HepG2 (cell line): ENCODE results near the gene GRIK2. TPM values are rescaled to one million over a fixed set of nuclear protein-coding genes. Genes with fewer than 3 reads are reported as not detected.

ENCODE experiments used
- ATAC-seq: fragments of 200-7000 bp; cut with Tn5 transposase; 3 replicates; pipeline ENCODE4 v1.9.1; 2020; ENCODE audit warnings: mild to moderate bottlenecking, moderate library complexity
- BruUV-seq: library from RNA; stranded (reverse); fragments of 400-500 nt; replicated peaks from 2 replicates; lab custom pipeline; 2021; lab: Mats Ljungman, UMichigan
- CTCF ChIA-PET: fragments of 300-600 bp; formaldehyde crosslinking; extraction: SDS; loops from one replicate; lab custom pipeline; 2021; ENCODE audit warnings: low total read pairs, inconsistent platforms, low intra/inter-chr PET ratio; lab: Yijun Ruan, JAX
- POLR2A ChIA-PET: fragments of 350-600 bp; sonication (Branson Sonifier 250); formaldehyde crosslinking; loops from one replicate; lab custom pipeline; 2020; ENCODE audit warnings: antibody characterized with exemption, inconsistent platforms; lab: Yijun Ruan, JAX
- DNase-seq: peaks from one replicate; pipeline ENCODE4 v3.0.0-alpha.2; 2015; ENCODE audit warnings: low spot score
- FAIRE-seq: peaks from 3 replicates; lab custom pipeline; 2011; peaks lifted over from hg19 to GRCh38; lab: Jason Lieb, UNC
- H2AFZ ChIP-seq: one replicate; pipeline ENCODE4 v1.6.1; 2011; ENCODE audit warnings: low read length, inconsistent platforms
- H3K27ac ChIP-seq: fragments of 300-600 bp; 3 replicates; pipeline ENCODE4 v1.8.0; 2011; ENCODE audit warnings: mixed run types, mild to moderate bottlenecking, mixed read lengths, low read length, inconsistent platforms; ENCODE audit not compliant: insufficient read depth; ENCODE audit errors: extremely low read length
- H3K27me3 ChIP-seq, 2 experiments: fragments of 200-600 bp in 1 of 2; 2 replicates in 1 of 2; 3 replicates in 1 of 2; pipeline versions ENCODE4 v1.6.0 to v1.8.0; 2011; ENCODE audit warnings: low read length in 2 of 2, mild to moderate bottlenecking in 2 of 2, moderate library complexity in 2 of 2, inconsistent platforms in 1 of 2; ENCODE audit not compliant: insufficient read depth in 2 of 2, control insufficient read depth in 1 of 2
- H3K36me3 ChIP-seq, 2 experiments: fragments of 200-600 bp in 1 of 2; replicated peaks in 1 of 2; 2 replicates in 1 of 2; 3 replicates in 1 of 2; pipeline versions ENCODE4 v1.5.1 to v1.8.0; 2011; ENCODE audit warnings: low read length in 2 of 2, inconsistent platforms in 1 of 2; ENCODE audit not compliant: insufficient read depth in 2 of 2, control insufficient read depth in 1 of 2
- H3K4me1 ChIP-seq: 2 replicates; pipeline ENCODE4 v1.5.1; 2012; ENCODE audit warnings: low read length, inconsistent platforms; ENCODE audit not compliant: insufficient read depth
- H3K4me2 ChIP-seq: 2 replicates; pipeline ENCODE4 v1.6.0; 2011; ENCODE audit warnings: low read depth, low read length, inconsistent platforms
- H3K4me3 ChIP-seq, 3 experiments: fragments of 200-600 bp in 1 of 3; sonication (generic), shearing (Covaris generic) in 1 of 3; replicated peaks in 1 of 3; 2 replicates each; pipeline ENCODE4 v1.5.1; 2011 to 2016; ENCODE audit warnings: low read length in 3 of 3, inconsistent platforms in 2 of 3, low read depth in 2 of 3, mild to moderate bottlenecking in 2 of 3, control low read depth in 1 of 3, mixed read lengths in 1 of 3; ENCODE audit not compliant: insufficient read depth in 1 of 3
- H3K79me2 ChIP-seq: one replicate; pipeline ENCODE4 v1.6.1; 2011; ENCODE audit warnings: low read length, inconsistent platforms; ENCODE audit not compliant: insufficient read depth
- H3K9ac ChIP-seq: 2 replicates; pipeline ENCODE4 v1.6.0; 2011; ENCODE audit warnings: mild to moderate bottlenecking, low read depth, low read length, inconsistent platforms; ENCODE audit not compliant: insufficient read depth
- H3K9me3 ChIP-seq: 2 replicates; pipeline ENCODE4 v1.5.1; 2012; ENCODE audit warnings: mild to moderate bottlenecking, low read length
- H4K20me1 ChIP-seq: 2 replicates; pipeline ENCODE4 v1.6.0; 2011; ENCODE audit warnings: inconsistent platforms, mild to moderate bottlenecking, low read length, moderate library complexity; ENCODE audit not compliant: insufficient read depth
- CBX1 ChIP-seq: IDR thresholded peaks from one replicate; pipeline ENCODE4 v1.6.1; 2016; ENCODE audit warnings: antibody characterized with exemption, low read depth
- CHD2 ChIP-seq: IDR thresholded peaks from 2 replicates; pipeline ENCODE4 v1.6.1; 2011; ENCODE audit warnings: low read depth, low read length, improper control_type of control experiment
- E2F1 ChIP-seq: sonication (generic); formaldehyde crosslinking; IDR thresholded peaks from 2 replicates; pipeline ENCODE4 v1.5.0; 2020; ENCODE audit warnings: missing genetic modification reagents
- GATA4 ChIP-seq: sonication (generic); IDR thresholded peaks from 2 replicates; pipeline ENCODE4 v1.6.1; 2016; ENCODE audit warnings: antibody characterized with exemption, low read depth, borderline replicate concordance
- MYNN ChIP-seq: sonication (generic); formaldehyde crosslinking; IDR thresholded peaks from 2 replicates; pipeline ENCODE4 v1.4.0; 2020; ENCODE audit warnings: mild to moderate bottlenecking, low read depth, missing genetic modification reagents
- PRPF4 ChIP-seq: fragments of 200-400 bp; formaldehyde crosslinking; IDR thresholded peaks from 2 replicates; pipeline ENCODE4 v1.6.1; 2016; ENCODE audit warnings: low read length, low read depth; ENCODE audit not compliant: poor library complexity, severe bottlenecking
- SNAPC5 ChIP-seq: sonication (generic); formaldehyde crosslinking; IDR thresholded peaks from 2 replicates; pipeline ENCODE4 v1.8.1; 2023; ENCODE audit warnings: mild to moderate bottlenecking, missing genetic modification reagents, borderline replicate concordance
- SNRNP70 ChIP-seq: fragments of 200-400 bp; formaldehyde crosslinking; IDR thresholded peaks from 2 replicates; pipeline ENCODE4 v1.6.1; 2017; ENCODE audit warnings: mild to moderate bottlenecking, low read depth, low read length, moderate library complexity
- TFDP2 ChIP-seq: sonication (generic); formaldehyde crosslinking; IDR thresholded peaks from 2 replicates; pipeline ENCODE4 v1.4.0; 2020; ENCODE audit warnings: missing genetic modification reagents
- ZBTB3 ChIP-seq: sonication (generic); formaldehyde crosslinking; IDR thresholded peaks from 2 replicates; pipeline ENCODE4 v1.4.0; 2020; ENCODE audit warnings: low read depth, mild to moderate bottlenecking, moderate library complexity, missing genetic modification reagents, borderline replicate concordance
- ZNF138 ChIP-seq: sonication (generic); formaldehyde crosslinking; IDR thresholded peaks from 2 replicates; pipeline ENCODE4 v1.5.0; 2020; ENCODE audit warnings: mild to moderate bottlenecking, low read depth, missing genetic modification reagents
- ZNF143 ChIP-seq: sonication (generic); formaldehyde crosslinking; IDR thresholded peaks from 2 replicates; pipeline ENCODE4 v1.4.0; 2020; ENCODE audit warnings: missing genetic modification reagents
- ZNF318 ChIP-seq: sonication (generic); formaldehyde crosslinking; IDR thresholded peaks from 2 replicates; pipeline ENCODE4 v1.4.0; 2020; ENCODE audit warnings: mild to moderate bottlenecking, missing genetic modification reagents
- ZNF549 ChIP-seq: sonication (generic); formaldehyde crosslinking; IDR thresholded peaks from 2 replicates; pipeline ENCODE4 v1.5.0; 2020; ENCODE audit warnings: missing genetic modification reagents
- ZNF768 ChIP-seq: sonication (generic); formaldehyde crosslinking; IDR thresholded peaks from 2 replicates; pipeline ENCODE4 v1.4.0; 2020; ENCODE audit warnings: missing genetic modification reagents
- ZNF850 ChIP-seq: sonication (generic); formaldehyde crosslinking; conservative IDR thresholded peaks from 2 replicates; pipeline ENCODE4 v1.9.0; 2021; ENCODE audit warnings: mild to moderate bottlenecking, missing genetic modification reagents
- WGBS: methylation state at CpG from one replicate; pipeline ENCODE4 v1.1.6; 2017; ENCODE audit warnings: low lambda C conversion rate; 5-methylcytosine and 5-hydroxymethylcytosine counted together
- in situ Hi-C: cut with HindIII; loops from 2 replicates; pipeline ENCODE4 v1.10.0; 2017; ENCODE audit warnings: low pct_unique_long_range_greater_than_20kb; ENCODE audit not compliant: extremely low pct_ligation_motif_present
- intact Hi-C: fragments of 100-400 bp; cut with micrococcal nuclease; formaldehyde crosslinking; loops from one replicate; pipeline ENCODE4 v1.10.0; 2022; ENCODE audit not compliant: unreplicated experiment
- polyA plus RNA-seq, 8 experiments: library from polyadenylated mRNA; depleted of rRNA in 3 of 8; stranded (reverse) in 7 of 8; unstranded in 1 of 8; fragments of >200 nt; fragmentation: Illumina TruSeq in 4 of 8; extraction: Trizol in 4 of 8; gene quantifications; 2 replicates each; pipeline versions ENCODE4 v1.2.1 to v1.2.3, GENCODE V29; 2011 to 2016; ENCODE audit warnings: low read depth in 4 of 8, missing spikeins in 1 of 8, mixed read lengths in 1 of 8; ENCODE audit not compliant: insufficient read depth in 1 of 8
- total RNA-seq, 5 experiments: library from RNA; depleted of rRNA; stranded (reverse); fragments of >200 nt; fragmentation: Illumina TruSeq; extraction: Trizol; gene quantifications; 2 replicates each; pipeline ENCODE4 v1.2.3, GENCODE V29; 2016; ENCODE audit warnings: low read depth in 1 of 5

Gene GRIK2
- total and polyA plus RNA-seq, 2 of the 13 experiments (the other 11 are each of a cell fraction or from before 2014, with no cell fraction given) = not detected

GRCh38 chr6:101465863-101466262 lies 72.4 kb downstream of the GRIK2 start:
- 3% methylated on average over 1 of the region's 1 CpG for WGBS
- Histone ChIP-seq H3K9ac (no peak overlapping the region), H3K4me2 (no peak overlapping the region), H3K27ac (no peak overlapping the region), H3K4me1 (no peaks in the 10 kb centered on the region), H4K20me1 (no peaks in the 10 kb centered on the region), H3K79me2 (no peaks in the 10 kb centered on the region), H3K27me3 (no peaks in the 10 kb centered on the region), H3K9me3 (no peaks in the 10 kb centered on the region), H3K4me3 (no peak overlapping the region), H2AFZ (no peak overlapping the region), H3K36me3 (no peaks in the 10 kb centered on the region)
- BruUV-seq = no TSS peak
- ChIA-PET POLR2A (no interaction called here), CTCF (no interaction called here)
- intact Hi-C loops (no loop called here), in situ Hi-C loops (no loop called here)
- DNase-seq (no peak), FAIRE-seq (no peak), ATAC-seq (no peak)
- TF ChIP-seq ZNF138 (CRISPR knock-in tag) (no peak), ZBTB3 (CRISPR knock-in tag) (no peak), PRPF4 (no peak), ZNF768 (no peak), CBX1 (no peak), SNAPC5 (no peak), ZNF850 (CRISPR knock-in tag) (no peak), GATA4 (no peak), CHD2 (no peak), E2F1 (CRISPR knock-in tag) (no peak), ZNF549 (no peak), TFDP2 (CRISPR knock-in tag) (no peak), MYNN (no peak), SNRNP70 (no peak), ZNF143 (no peak), ZNF318 (CRISPR knock-in tag) (no peak)
